Activated T-cell treated with anti-CD3 and anti-CD28 coated beads, Interleukin-2, amount 50 U/mL, for 1 hour (primary cell): ENCODE data around the gene ZNF513.
"Not testable (repeated sequence)": the region's sequence is repeated elsewhere in the genome, so short reads cannot be mapped to it uniquely, and the experiment has no call there.

Source experiments
- DNase-seq: peaks from one replicate; pipeline ENCODE4 v3.0.0-alpha.2; 2020

ZNF513 gene

DNA sequence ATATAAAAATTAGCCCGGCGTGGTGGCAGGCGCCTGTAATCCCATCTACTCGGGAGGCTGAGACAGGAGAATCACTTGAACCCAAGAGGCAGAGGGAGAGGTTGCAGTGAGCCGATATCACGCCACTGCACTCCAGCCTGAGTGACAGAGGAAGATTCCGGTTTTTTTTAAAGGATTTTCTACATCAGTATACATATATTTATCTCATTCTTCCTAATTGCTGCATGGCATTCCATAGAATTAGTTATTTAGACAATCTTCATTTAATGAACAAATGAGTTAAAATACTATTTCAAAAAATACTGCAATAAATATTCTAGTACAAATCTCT is 26.0 kb downstream of the ZNF513 start:
- DNase-seq = no peak

DNA sequence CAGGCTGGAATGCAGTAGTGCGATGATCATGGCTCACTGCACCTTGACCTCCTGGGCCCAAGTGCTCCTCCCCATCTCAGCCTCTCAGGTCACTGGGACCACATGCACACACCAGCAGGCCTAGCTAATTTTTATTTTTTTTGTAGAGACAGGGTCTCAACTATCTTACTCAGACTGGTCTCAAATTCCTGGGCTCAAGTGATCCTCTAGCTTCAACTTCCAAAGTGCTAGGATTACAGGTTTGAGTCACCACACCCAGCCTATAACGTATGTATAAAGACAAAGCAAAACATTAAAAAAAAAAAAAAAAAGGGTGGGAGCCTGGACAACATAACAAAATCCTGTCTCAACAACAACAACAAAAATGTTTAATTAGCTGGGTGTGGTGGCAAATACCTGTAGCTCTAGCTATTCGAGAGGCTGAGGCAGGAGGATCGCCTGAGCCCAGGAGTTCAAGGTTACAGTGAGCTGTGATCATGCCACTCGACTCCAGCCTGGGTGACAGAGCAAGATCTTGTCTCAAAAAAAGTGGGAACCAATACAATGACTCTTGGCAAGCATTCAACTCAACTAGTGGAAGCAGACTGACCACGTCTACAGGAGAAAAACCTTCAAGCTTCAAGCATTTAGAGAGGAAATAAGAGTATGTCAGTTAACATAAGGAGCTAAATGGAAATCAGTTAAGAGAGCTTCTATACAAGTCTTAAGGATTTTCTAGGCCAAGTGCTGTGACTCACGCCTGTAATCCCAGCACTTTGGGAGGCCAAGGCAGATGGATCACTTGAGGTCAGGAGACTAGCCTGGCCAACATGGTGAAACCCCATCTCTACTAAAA is 26.6 kb downstream of the ZNF513 start:
- DNase-seq = no peak

DNA sequence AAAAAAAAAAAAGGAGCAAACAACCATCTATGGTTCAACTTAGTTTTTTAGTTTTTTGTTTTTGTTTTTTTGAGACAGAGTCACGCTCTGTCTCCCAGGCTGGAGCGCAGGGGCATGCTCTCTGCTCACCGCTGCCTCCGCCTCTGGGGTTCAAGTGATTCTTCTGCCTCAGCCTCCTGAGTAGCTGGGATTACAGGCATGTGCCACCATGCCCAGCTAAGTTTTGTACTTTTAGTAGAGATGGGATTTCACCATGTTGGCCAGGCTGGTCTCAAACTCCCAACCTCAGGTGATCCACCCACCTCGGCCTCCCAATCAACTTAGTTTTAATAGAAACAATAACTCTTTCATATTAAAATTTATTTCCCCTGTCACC is 27.2 kb downstream of the ZNF513 start:
- not testable (repeated sequence) for DNase-seq

DNA sequence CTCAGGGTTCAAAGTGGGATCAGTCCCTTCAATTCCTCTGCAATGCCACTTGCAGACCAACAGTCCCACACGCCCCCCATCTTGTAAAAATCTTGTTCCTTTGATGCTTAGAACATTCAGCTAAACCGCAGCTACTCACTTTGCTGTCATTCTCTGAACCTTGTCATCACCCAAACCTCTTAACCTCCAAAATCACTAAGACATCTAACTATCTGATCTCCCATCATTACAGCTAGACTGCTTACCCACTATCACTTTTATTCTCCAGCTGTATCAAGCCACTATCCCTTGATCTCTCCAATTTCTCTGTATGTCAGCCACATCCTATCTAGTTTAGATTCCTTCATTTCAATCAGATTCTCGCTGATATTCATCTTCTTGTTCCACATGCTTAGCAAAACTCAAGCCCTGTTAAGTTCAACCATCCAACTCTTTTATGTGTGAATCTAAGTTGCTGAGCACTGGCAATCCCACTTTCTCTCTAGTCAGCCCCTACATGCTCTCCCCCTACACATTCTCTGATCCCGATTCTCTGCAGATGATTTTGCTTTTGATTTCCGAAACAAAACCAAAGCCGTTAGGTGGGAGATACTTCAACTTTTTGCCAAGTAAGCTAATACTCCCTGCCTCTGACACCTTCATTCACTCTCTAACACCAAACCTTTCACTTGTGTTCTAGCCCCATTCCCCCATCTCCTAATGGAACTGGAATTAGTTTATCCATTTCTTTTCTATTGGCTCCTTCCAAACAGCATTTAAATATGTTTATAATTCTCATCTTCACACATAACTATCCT is 28.5 kb downstream of the ZNF513 start:
- no peak for DNase-seq

DNA sequence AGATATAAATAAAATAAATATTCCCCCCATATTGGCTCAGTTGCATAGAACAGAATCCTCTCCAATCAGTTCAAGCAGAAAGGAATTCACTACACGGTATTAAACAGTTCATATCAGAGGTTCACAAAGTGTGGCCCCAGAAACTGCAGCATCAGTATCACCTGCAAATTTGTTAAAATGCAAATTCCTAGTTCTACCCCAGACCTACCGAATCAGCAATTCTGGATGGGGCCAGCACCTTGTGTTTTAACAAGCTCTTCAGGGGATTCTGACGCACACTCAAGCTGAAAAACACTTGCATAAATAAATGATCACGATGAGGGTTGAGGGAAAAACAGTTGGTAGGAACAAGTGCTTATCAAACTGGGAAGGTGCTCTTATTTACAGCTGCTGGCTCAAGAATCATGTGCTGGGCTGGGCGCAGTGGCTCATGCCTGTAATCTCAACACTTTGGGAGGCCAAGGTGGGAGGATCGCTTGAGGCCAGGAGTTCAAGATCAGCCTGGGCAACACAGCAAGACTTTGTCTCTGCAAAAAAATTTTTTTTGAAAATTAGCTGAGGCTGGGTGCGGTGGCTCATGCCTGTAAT is 30.3 kb downstream of the ZNF513 start:
- DNase-seq = no peak

DNA sequence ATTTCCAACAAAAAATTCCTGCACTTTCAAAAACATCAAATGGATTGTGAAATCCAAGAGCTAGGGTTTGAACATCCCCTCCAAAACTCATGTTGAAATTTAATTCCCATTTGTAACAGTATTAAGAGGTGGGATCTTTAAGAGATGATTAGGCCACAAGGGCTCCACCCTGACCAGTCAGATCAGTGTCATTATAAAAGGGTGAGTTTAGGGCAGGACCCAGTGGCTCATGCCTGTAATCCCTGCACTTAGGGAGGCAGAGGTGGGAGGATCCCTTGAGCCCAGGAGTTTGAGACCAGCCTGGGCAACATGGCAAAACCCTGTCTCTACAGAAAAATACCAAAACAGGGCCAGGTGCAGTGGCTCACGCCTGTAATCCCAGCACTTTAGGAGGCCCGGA is 32.9 kb downstream of the ZNF513 start:
- no peak for DNase-seq

DNA sequence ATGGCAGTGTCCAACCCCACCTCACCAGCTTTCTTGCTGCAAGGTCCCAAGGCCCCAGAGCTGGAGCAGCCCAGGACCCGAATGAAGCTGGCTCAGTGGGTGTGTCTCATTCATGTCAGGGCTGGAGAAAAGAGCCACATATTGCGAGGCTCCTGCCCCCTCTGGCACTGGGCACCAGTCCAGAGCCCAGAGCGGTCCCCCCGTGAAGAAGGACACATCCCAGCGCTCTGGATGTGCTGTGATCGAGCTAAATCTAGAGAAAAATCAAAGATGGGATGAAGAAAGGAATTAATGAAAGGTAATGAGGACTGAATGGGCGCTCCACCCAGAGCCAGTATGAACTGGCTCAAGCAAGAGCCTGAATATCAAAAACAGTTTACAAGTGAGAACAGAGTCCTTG is 44.4 kb downstream of the ZNF513 start:
- no peak for DNase-seq

DNA sequence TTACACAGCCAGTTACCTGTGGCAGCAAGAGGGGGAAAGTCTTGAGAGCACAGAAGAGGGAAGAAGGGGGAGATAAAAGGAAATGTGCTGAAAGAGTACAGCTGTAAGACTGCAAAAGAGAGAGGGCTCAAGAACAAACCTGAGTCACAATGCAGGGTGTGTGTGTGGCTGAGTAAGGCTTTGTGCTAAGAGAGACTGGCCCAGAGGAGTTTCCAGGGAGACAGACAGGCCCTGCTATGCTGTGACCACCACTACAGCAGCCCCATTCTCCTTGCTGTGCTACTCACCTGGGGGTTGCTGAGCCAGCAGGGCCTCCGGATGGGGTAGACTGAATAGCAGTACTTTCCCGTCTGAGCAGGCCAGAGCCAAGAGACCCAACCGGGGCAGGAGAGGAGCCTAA is 45.2 kb downstream of the ZNF513 start:
- DNase-seq = no peak
